ENCODE measurements around the gene AGMO.
A peak's percentile ranks its signal among the peaks of the same experiment; 100 is the strongest.

AGMO gene

DNA sequence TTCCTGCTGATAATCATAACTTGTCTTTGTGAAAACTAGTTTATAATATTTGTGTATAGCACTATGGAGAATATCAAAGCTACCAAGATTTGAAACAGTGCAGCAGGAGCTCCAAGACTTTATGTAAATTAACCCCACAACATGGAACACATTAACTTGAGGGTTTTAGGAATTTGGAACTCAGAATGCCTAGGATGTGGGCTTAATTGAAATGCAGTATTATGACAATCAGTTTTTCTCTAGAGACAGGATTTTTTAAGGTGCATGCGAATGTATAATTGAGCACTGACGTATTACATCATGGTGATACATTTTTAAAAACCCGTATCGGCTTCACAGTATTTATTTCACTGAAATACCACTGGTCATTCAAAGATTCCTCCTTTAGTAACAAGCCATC, 346.2 kb downstream of the AGMO start:
- DNase-seq (ENCODE audit: low spot score), result no peak

DNA sequence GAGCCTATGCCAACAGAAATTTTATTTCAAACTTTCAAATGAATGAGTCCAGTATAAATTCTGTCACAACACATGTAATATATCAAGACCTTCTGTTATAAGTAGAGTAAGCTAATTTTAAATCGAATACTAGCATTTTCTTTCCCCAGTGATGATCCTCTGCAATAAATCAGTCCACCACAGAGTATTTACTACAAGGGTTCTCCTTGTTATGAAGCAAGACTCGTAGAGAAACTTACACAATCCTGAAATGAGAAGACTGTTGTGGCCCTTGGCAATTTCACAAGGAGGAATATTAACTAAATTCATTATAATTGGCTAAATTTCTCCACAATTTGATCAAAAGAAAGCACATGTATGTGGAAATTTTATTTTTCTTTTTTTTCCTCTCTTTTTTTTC, 346.8 kb downstream of the AGMO start:
- DNase-seq (ENCODE audit: low spot score), result no peak

DNA sequence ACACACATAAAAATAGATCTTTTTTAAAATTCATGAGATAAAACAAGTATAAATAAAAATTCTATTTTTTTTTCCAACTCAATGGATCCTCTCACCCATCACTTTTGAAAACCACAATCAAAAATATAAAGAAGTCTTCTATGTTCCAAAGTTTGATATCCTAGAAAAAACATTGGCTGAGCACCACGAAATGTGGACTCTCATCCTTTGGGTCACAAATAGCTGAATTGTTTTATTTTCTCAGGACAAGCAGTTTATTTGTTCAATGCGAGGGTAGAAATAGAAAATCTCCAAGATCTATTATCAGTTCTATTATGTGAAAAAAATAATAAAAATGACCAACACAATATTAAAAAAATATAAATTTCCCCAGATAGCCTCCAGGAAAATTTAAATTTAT, 348.7 kb downstream of the AGMO start:
- DNase-seq (ENCODE audit: low spot score), result no peak

DNA sequence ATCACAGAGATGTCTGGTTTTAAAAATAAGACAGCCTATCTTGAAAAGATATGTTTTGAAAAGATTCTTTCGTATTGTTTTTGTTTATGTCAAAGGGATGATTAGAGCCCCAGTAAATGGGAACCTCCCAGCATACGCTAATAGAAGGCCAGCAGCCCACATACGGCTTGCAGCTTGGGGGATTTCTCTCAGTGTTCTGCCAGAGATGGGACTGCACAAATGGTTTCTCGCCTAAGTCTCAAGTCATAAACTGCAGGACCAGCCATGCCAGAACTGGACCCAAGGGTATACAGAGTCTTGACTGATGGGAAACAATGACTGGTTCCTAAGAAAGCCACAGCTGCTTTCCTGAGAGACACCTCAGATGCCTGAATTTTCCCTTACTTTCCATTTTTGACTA, 352.4 kb downstream of the AGMO start:
- no peak for DNase-seq (ENCODE audit: low spot score)

DNA sequence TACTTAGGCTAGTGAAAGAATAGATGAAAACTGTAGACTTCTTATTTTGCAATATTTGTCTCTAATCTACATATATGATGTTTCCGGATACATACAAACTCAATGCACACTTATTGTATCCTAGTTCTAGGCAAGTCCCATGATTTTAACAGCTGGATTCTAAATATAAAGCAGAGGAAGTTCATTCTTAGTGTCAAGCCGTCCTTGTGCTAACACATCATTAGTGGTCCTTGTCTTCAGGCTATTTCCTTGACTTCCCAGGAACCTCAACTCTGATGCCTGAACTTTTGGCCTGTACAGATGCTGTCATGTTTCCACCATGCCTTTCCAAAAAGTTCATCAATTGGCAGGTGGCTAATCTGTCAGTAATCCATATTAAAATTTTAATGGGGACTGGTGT, 357.4 kb downstream of the AGMO start:
- DNase-seq (ENCODE audit: low spot score), result no peak

DNA sequence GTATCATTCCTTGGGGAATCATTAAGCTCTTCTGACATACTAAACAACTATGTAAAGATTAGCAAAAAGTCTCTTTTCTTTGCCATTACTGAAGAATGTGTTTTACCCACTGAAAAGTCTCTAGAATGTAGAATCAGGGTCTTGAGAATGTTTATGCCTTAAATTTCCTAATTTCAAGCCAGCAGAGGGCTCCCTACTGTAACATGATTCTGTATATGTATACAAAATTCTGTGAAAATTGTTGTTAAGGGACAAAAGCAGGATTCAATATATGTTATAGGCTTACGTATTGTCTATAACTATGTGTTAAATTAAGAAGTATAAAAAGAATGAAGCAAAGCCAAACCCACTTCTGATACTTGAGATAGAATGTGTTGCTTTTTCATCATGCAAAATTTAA, 362.3 kb downstream of the AGMO start:
- peak; percentile 5 for DNase-seq (ENCODE audit: low spot score)

DNA sequence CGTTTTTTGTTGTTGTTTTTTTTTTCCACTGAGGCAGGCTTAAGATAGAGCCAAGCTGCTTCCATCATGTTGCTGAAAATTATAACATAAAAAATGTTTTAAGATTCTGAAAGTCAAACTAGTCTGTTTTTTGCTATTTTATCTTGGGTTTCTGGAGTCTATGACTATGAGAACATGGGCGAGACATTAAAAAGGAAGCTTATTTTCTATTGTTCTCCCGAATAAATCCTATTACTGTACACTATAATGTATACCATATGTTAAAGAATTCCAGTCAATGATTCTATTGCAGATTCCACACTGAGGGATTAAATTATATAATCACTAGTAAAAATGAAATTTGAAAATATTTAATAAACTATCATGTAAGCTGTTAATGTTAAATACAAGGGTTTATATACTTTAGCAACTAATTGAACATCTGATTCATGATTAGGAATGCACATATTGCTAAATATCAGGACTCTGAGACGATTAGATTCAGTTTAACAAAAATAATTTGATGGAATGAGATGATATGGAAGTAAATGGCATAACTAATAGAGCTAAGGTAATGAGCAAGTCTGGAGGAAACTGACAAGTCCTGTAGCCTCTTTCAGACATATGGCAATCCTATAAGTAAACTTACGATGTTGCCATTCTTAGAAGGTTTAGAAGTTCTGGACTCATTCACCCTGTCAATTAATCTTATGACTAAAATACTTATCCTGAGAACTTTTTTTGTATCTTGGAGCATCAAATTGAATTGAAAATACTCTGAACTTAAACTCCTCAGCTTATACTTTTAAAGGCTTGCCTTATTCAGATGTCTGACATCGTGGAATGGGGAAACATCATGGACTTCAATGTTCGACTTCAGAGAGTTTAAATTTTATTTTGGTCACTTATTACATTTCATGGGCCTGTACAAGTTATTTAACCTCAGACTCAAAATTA, 364.5 kb downstream of the AGMO start:
- DNase-seq (ENCODE audit: low spot score), result no peak

DNA sequence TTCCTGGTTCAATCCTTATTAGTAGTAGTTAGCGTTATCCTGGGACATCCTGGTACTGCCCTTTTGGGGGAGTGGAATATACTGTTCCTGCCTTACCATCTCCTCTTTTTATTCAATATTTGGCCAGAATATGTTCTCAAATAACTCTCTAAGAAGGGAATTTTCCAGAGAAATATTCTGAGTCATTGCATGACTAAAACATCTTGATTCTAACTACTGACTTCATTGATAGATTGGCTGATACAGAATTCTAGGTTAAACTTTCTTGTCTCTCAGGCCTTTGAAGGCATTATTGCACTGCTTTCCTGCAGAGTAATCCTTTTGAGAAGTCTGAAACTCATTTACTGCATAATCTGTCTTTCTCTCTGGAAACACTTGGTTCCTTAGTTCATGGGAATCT, 383.8 kb downstream of the AGMO start:
- no peak for DNase-seq (ENCODE audit: low spot score)

DNA sequence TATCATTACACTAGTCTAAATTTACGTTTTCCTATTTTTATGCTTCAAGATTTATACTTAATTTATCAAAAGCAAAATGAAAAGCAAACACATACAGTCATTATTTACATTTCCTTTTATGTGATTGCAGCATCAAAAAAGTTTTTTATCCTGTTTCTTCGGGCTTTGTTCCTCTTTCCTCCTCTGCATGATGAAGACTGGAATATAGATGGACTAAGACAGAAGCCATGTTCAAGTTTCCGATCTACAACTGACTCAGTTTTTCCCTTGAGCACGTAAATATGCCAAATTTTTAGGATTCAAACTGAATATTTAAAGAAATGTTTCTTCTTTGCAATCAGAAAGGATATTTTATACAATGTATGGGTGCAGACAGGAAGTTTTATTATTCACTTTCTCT, 385.7 kb downstream of the AGMO start:
- DNase-seq (ENCODE audit: low spot score), result no peak

DNA sequence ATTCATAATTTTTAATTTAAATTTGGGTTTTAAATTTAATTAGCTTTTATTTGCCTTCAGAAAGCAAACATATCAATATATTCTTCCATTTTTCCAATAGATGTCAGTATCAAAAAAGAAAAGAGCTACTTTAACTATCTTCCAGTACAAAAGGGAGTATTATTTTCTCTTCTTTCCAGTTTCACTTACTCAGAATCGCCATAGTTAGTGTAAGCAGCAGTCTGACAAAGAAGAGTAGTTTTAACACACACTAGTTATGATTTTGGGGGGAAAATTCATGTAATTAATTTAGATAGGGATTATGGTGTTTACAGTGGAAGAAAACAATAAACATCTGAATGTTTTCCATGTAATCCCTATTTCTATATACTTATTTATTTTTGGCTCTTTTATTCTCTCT, 386.7 kb downstream of the AGMO start:
- DNase-seq (ENCODE audit: low spot score), result no peak

DNA sequence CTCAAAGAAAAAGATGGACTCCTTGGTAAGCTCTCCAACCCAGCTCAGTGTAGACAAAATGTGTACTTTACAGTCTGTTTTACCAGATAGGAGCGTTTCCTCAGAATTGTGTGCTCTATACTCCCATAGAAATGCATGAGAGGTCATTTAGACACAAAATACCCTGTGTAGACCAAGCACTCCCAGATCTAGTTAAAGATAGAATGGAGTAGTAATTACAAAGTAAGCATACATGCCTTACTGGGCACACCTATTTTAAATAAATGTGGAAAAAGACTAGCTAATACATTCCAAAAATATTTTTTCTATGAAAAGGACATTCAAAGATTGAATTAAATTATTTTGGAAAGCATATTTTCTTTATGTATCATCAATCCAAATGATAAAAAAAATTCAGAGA, 387.3 kb downstream of the AGMO start:
- no peak for DNase-seq (ENCODE audit: low spot score)

DNA sequence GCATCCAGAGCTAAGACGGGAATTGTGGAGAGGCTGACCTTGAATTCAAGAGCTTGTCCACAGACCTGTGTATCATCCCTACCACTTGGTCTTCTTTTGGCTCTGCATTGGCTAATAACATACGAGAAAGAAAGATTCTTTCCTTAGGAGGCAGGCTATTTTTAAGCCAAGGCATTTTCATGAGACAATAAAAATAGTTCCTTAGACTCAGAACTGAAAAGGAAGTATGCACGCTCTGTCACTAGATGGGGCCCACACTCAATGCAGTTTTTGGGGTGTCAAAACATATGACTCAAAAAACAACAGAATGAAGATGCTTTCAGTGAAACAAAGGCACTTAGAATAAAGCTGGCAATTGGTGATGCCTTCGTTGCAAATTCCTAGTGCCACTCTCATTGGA, 393.3 kb downstream of the AGMO start:
- no peak for DNase-seq (ENCODE audit: low spot score)

DNA sequence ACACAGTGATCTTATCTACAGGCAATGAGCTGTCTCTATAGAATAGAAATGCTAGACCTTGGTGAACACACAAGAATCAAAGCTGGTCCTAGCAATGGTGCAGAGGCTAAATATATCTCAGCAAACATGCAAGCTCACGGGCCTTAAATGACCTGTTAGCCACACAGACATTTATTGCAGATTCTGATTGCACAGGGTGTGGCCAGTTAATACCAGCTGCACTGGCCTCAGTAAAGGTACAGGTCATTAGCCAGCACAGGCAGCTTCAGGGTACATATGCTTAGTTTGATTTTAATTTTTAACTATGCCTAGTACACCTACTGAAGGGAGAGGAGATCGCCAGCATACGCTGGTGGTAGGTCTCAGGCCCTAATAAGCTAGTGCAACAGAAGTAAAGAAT, 393.9 kb downstream of the AGMO start:
- DNase-seq (ENCODE audit: low spot score), result no peak

DNA sequence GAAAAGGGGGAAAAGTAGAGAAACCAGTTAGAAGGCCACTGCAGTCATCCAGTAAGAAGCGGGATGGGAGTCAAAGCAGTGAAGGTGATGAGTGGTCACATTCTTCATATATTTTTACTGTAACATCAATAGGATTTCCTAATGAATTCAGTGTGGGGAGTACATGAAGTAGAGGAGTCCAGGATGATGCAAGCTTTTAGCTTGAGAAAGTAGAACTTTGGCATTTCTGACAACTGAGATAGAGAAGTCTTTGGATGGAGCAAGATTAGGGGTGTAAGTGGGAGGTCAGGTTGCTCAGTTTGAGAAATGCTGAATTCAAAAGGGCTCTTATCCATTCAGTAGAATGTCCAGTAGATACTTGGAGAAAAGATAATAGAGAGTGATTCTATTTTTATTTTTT, 395.2 kb downstream of the AGMO start:
- no peak for DNase-seq (ENCODE audit: low spot score)

DNA sequence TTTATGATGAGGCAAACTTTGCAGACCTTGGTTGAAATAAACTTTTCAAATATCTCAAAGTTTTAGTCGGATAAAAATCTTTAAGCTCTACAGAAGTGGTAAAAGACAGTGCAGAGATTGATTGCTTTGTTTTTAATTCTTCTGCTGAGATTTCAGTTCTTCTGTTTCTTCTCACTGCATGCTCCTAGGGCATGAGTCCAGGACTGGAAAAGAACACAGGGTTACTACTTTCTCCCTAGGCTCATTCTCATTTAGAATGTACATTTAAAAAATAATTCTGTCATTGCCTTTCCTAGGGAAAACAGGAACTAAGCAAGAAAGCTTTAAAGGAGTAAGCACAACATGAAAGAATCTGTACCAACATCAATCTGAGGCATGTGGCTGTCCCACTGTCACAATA, 402.6 kb downstream of the AGMO start:
- no peak for DNase-seq (ENCODE audit: low spot score)

DNA sequence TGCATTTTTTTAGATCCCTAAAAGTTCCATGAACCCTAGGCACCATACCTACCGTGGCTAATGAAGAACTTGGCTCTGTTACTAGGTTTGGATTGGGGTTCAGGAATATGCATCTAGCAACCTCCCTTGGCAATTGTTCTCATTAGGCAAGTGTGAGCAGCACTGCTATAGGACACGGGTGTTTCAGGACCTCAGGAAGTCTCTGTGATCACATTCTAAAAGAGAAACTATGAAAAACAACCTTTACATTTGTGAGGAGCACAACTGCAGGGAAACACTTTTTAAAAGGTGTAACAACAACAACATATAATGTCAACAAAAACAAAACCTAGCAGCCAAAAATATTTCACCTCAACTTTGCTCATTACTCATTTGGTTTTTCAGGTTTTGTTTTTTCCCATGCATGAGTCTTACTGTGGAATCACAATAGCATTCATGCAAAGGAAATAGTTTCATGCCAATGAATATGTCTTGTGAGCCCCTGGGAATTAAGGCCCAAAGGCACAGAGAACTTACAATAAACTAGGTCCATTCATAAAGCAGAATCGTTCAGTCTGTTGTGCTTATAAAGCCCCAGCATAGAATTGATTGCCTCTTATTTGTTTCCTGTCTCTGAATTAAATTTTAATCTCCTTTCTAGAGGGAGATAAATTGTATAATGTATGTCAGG, 403.5 kb downstream of the AGMO start:
- DNase-seq (ENCODE audit: low spot score), result no peak

Measured in globus pallidus (tissue), 1 donor.